H1 (cell line): ENCODE data around the gene ARHGAP32. TPM values are rescaled to one million over a fixed set of nuclear protein-coding genes. Genes with fewer than 3 reads are reported as not detected.

Source experiments
- CTCF ChIA-PET: fragments of 300-600 bp; sonication (Branson Sonifier 250); formaldehyde crosslinking; loops from one replicate; lab custom pipeline; 2021; ENCODE audit not compliant: partially characterized antibody; lab: Charles Lee
- POLR2A ChIA-PET: fragments of 300-600 bp; sonication (Branson Sonifier 250); formaldehyde crosslinking; loops from one replicate; lab custom pipeline; 2021; ENCODE audit warnings: inconsistent platforms; ENCODE audit not compliant: partially characterized antibody; lab: Charles Lee
- DNase-seq, 2 experiments: peaks; one replicate each; pipeline versions ENCODE4 v3.0.0 to v3.0.0-alpha.2; 2010 to 2022; ENCODE audit warnings: low spot score in 2 of 2, low read depth in 1 of 2, mixed read lengths in 1 of 2
- FAIRE-seq: peaks from 2 replicates; lab custom pipeline; 2011; peaks lifted over from hg19 to GRCh38; lab: Jason Lieb, UNC
- H2AFZ ChIP-seq: 2 replicates; pipeline ENCODE4 v1.8.1; 2012; ENCODE audit warnings: low read length, inconsistent platforms
- H2AK5ac ChIP-seq: 2 replicates; pipeline ENCODE4 v1.6.1; 2013; ENCODE audit warnings: low read depth, low read length
- H2BK120ac ChIP-seq: replicated peaks from 2 replicates; pipeline ENCODE3; 2013; ENCODE audit warnings: low read depth, low read length, inconsistent platforms
- H2BK12ac ChIP-seq: 2 replicates; pipeline ENCODE4 v1.6.1; 2013; ENCODE audit warnings: low read depth, low read length
- H2BK15ac ChIP-seq: 2 replicates; pipeline ENCODE4 v1.6.1; 2013; ENCODE audit warnings: low read length
- H2BK20ac ChIP-seq: 2 replicates; pipeline ENCODE4 v1.6.1; 2013; ENCODE audit warnings: low read length
- H2BK5ac ChIP-seq: 2 replicates; pipeline ENCODE4 v1.6.1; 2013; ENCODE audit warnings: low read depth, low read length
- H3K14ac ChIP-seq: 2 replicates; pipeline ENCODE4 v1.6.1; 2013; ENCODE audit warnings: inconsistent platforms; ENCODE audit not compliant: insufficient read length
- H3K18ac ChIP-seq: 2 replicates; pipeline ENCODE4 v1.6.1; 2013; ENCODE audit warnings: low read length; ENCODE audit errors: extremely low read depth
- H3K23ac ChIP-seq: 2 replicates; pipeline ENCODE4 v1.6.1; 2013; ENCODE audit warnings: inconsistent platforms; ENCODE audit not compliant: insufficient read length
- H3K23me2 ChIP-seq: 2 replicates; pipeline ENCODE4 v1.6.1; 2013; ENCODE audit warnings: low read depth, low read length
- H3K27ac ChIP-seq: 2 replicates; pipeline ENCODE4 v1.6.1; 2011; ENCODE audit warnings: low read depth, low read length, inconsistent platforms
- H3K27me3 ChIP-seq, 4 experiments: replicated peaks in 1 of 4; 1 replicate in 1 of 4; 2 replicates in 3 of 4; pipeline versions ENCODE4 v1.6.1 to v1.8.1; 2011 to 2013; ENCODE audit warnings: low read length in 3 of 4, mild to moderate bottlenecking in 3 of 4, inconsistent platforms in 2 of 4, mixed read lengths in 2 of 4, moderate library complexity in 1 of 4; ENCODE audit not compliant: control insufficient read depth in 3 of 4, insufficient read depth in 3 of 4; ENCODE audit errors: extremely low read depth in 1 of 4
- H3K36me3 ChIP-seq, 4 experiments: 2 replicates each; pipeline versions ENCODE4 v1.6.1 to v1.8.1; 2011 to 2013; ENCODE audit warnings: mild to moderate bottlenecking in 4 of 4, low read length in 3 of 4, moderate library complexity in 2 of 4, control low read depth in 1 of 4, inconsistent platforms in 1 of 4; ENCODE audit not compliant: insufficient read depth in 4 of 4, control insufficient read depth in 2 of 4
- H3K4ac ChIP-seq: replicated peaks from 2 replicates; pipeline ENCODE3; 2013; ENCODE audit warnings: low read length, low read depth, mixed read lengths, inconsistent platforms; ENCODE audit not compliant: insufficient read length
- H3K4me1 ChIP-seq, 4 experiments: replicated peaks in 1 of 4; 1 replicate in 1 of 4; 2 replicates in 3 of 4; pipeline versions ENCODE4 v1.6.1 to v1.8.1; 2011 to 2013; ENCODE audit warnings: low read length in 3 of 4, inconsistent platforms in 2 of 4, mixed read lengths in 1 of 4; ENCODE audit not compliant: insufficient read depth in 4 of 4, control insufficient read depth in 3 of 4
- H3K4me2 ChIP-seq, 2 experiments: 2 replicates each; pipeline versions ENCODE4 v1.6.1 to v1.8.1; 2011 to 2013; ENCODE audit warnings: low read depth in 2 of 2, low read length in 2 of 2, control low read depth in 1 of 2, inconsistent platforms in 1 of 2, mild to moderate bottlenecking in 1 of 2; ENCODE audit not compliant: insufficient read depth in 1 of 2
- H3K4me3 ChIP-seq, 4 experiments: fragments of 200-600, 300-600 bp in 1 of 4; sonication (generic), shearing (Covaris generic), sonication (Bioruptor Twin) in 1 of 4; 2 replicates each; pipeline versions ENCODE4 v1.5.1 to v1.8.1; 2011 to 2016; ENCODE audit warnings: low read length in 4 of 4, low read depth in 3 of 4, control low read depth in 2 of 4, inconsistent platforms in 2 of 4, mild to moderate bottlenecking in 2 of 4, mixed read lengths in 1 of 4, moderate library complexity in 1 of 4; ENCODE audit not compliant: insufficient read depth in 2 of 4; ENCODE audit errors: extremely low read depth in 1 of 4
- H3K56ac ChIP-seq: replicated peaks from 2 replicates; pipeline ENCODE3; 2013; ENCODE audit warnings: low read depth, mild to moderate bottlenecking, mixed read lengths, low read length, inconsistent platforms; ENCODE audit not compliant: insufficient read length
- H3K79me1 ChIP-seq: 2 replicates; pipeline ENCODE4 v1.6.1; 2013; ENCODE audit warnings: low read depth, low read length, control low read depth
- H3K79me2 ChIP-seq, 2 experiments: 2 replicates each; pipeline versions ENCODE4 v1.6.1 to v1.8.1; 2012 to 2013; ENCODE audit warnings: low read length in 2 of 2, mild to moderate bottlenecking in 2 of 2, inconsistent platforms in 1 of 2; ENCODE audit not compliant: insufficient read depth in 2 of 2, control insufficient read depth in 1 of 2
- H3K9ac ChIP-seq, 4 experiments: replicated peaks in 1 of 4; 1 replicate in 1 of 4; 2 replicates in 3 of 4; pipeline versions ENCODE4 v1.6.1 to v1.8.1; 2011 to 2013; ENCODE audit warnings: low read depth in 3 of 4, low read length in 3 of 4, control low read depth in 2 of 4, mild to moderate bottlenecking in 2 of 4, moderate library complexity in 2 of 4, inconsistent platforms in 1 of 4; ENCODE audit errors: extremely low read depth in 1 of 4
- H3K9me3 ChIP-seq, 2 experiments: 2 replicates each; pipeline versions ENCODE4 v1.6.1 to v1.8.1; 2012 to 2013; ENCODE audit warnings: mild to moderate bottlenecking in 2 of 2, moderate library complexity in 2 of 2, control low read depth in 1 of 2, inconsistent platforms in 1 of 2, low read depth in 1 of 2, low read length in 1 of 2, mixed read lengths in 1 of 2; ENCODE audit not compliant: insufficient read depth in 2 of 2
- H4K20me1 ChIP-seq, 2 experiments: replicated peaks in 1 of 2; 2 replicates each; pipeline versions ENCODE3 to v1.8.1; 2011 to 2013; ENCODE audit warnings: inconsistent platforms in 2 of 2, low read length in 2 of 2, mild to moderate bottlenecking in 1 of 2; ENCODE audit not compliant: insufficient read depth in 2 of 2, control insufficient read depth in 1 of 2
- H4K5ac ChIP-seq: 2 replicates; pipeline ENCODE4 v1.6.1; 2013; ENCODE audit warnings: low read length, low read depth, mixed read lengths, inconsistent platforms; ENCODE audit not compliant: insufficient read length
- H4K8ac ChIP-seq: 2 replicates; pipeline ENCODE4 v1.8.0; 2013; ENCODE audit warnings: mild to moderate bottlenecking, moderate library complexity, low read length, inconsistent platforms; ENCODE audit not compliant: insufficient read depth; ENCODE audit errors: extremely low read depth
- H4K91ac ChIP-seq: replicated peaks from 2 replicates; pipeline ENCODE3; 2013; ENCODE audit warnings: low read length, mixed read lengths, inconsistent platforms; ENCODE audit not compliant: insufficient read length
- CBX8 ChIP-seq: fragments of 300-800, 300-1000 bp; sonication (generic); IDR thresholded peaks from 2 replicates; pipeline ENCODE4 v1.7.1; 2016; ENCODE audit warnings: low read depth, low read length, borderline replicate concordance
- NRF1 ChIP-seq: IDR thresholded peaks from 2 replicates; pipeline ENCODE4 v1.6.1; 2011; ENCODE audit warnings: mild to moderate bottlenecking, low read depth, low read length, improper control_type of control experiment
- TEAD4 ChIP-seq: IDR thresholded peaks from 2 replicates; pipeline ENCODE4 v1.6.1; 2012; ENCODE audit warnings: low read depth, low read length, inconsistent platforms, mixed read lengths
- YY1 ChIP-seq: IDR thresholded peaks from 2 replicates; pipeline ENCODE4 v1.6.1; 2011; ENCODE audit warnings: low read depth, mild to moderate bottlenecking, low read length
- WGBS, 2 experiments: shearing (Covaris generic) in 1 of 2; methylation state at CpG; one replicate each; pipeline versions ENCODE4 v1.1.6 to v1.1.7; 2013 to 2015; ENCODE audit warnings: low lambda C conversion rate in 2 of 2, mixed read lengths in 2 of 2, inconsistent platforms in 1 of 2, low coverage in 1 of 2, missing lambda C conversion rate in 1 of 2; ENCODE audit not compliant: insufficient replicate concordance in 2 of 2, insufficient coverage in 1 of 2, insufficient read length in 1 of 2; ENCODE audit errors: extremely low coverage in 1 of 2, missing lambda C conversion rate in 1 of 2; 5-methylcytosine and 5-hydroxymethylcytosine counted together
- polyA plus RNA-seq, 7 experiments: library from polyadenylated mRNA; depleted of rRNA in 3 of 7; stranded (reverse) in 5 of 7; unstranded in 2 of 7; fragments of >200 nt in 5 of 7; fragments of 200-250 nt in 2 of 7; gene quantifications; 1 replicate in 5 of 7; 2 replicates in 1 of 7; 4 replicates in 1 of 7; pipeline versions ENCODE4 v1.2.1 to v1.2.3, GENCODE V29; 2011 to 2013; ENCODE audit warnings: missing spikeins in 2 of 7, mixed read lengths in 2 of 7
- total RNA-seq: library from RNA; stranded (reverse); fragmentation: NEBNext Ultra II Directional; extraction: Animal tissue kit (Norgen Biotek cat#: 25700); gene quantifications from 2 replicates; pipeline ENCODE4 v1.2.1, GENCODE V29; 2021

Gene ARHGAP32
- total and polyA plus RNA-seq, 2 of the 8 experiments (the other 6 are each of a cell fraction or from before 2014, with no cell fraction given), result 13.7 to 30.0 TPM

DNA sequence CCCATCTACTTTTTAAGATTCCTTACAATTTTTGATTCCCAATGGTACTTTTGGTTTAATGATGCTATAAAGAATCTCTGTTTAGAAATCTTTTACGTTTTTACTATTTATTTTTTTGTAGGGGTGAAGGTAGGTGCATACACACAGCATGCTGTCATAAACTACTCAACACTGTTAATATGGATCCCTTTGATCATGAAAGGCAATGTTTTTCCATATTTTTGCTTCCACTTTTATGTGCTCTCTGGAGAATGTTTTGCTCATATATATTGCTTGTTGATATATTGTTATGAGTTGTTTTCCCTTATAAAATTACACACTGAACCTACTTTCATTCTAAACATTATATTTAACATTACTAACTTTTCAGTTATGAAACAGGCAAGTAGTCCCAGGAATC is 125.9 kb downstream of the ARHGAP32 start:
- POLR2A ChIA-PET, result no interaction called here
- CTCF ChIA-PET, result interaction anchor here (0.7 kb wide), 1 partner anchor 182 kb away, joined by 3 read pairs; no protein-coding TSS in a partner anchor
- Histone ChIP-seq H3K23ac (no peak overlapping the region), H3K9me3 (no peaks in the 10 kb centered on the region), H4K91ac (no peak overlapping the region), H3K79me2 (no peaks in the 10 kb centered on the region), H3K4me1 (no peaks in the 10 kb centered on the region), H3K27me3 (no peaks in the 10 kb centered on the region), H3K23me2 (no peaks in the 10 kb centered on the region), H3K27ac (no peak overlapping the region), H2BK15ac (no peak overlapping the region), H2AFZ (no peak overlapping the region), H2BK12ac (no peak overlapping the region), H3K56ac (no peak overlapping the region), H4K5ac (no peak overlapping the region), H3K18ac (no peak overlapping the region), H2BK20ac (no peak overlapping the region), H2AK5ac (no peak overlapping the region), H3K14ac (no peak overlapping the region), H3K79me1 (no peaks in the 10 kb centered on the region), H4K20me1 (peaks cover 0 to 1% of the 10 kb centered on the region in 2 experiments), H3K4me2 (no peak overlapping the region), H2BK5ac (no peak overlapping the region), H3K4ac (no peak overlapping the region), H3K4me3 (no peak overlapping the region), H4K8ac (no peak overlapping the region), H2BK120ac (no peak overlapping the region), H3K36me3 (peaks cover 0 to 9% (median 0%) of the 10 kb centered on the region in 4 experiments; a peak in 4 of 8 replicates), H3K9ac (no peak overlapping the region)
- FAIRE-seq (no peak), DNase-seq (no peak)
- WGBS, 2 experiments, result 79% methylated on average over 1 of the region's 1 CpG; no CpG with 5 or more reads in 1 of the 2 experiments
- no peak for TF ChIP-seq TEAD4
- TF ChIP-seq YY1, result no peak
- no peak for TF ChIP-seq NRF1
- no peak for TF ChIP-seq CBX8
